Measurements from ENCODE around the gene NCOA1.

NCOA1 gene

DNA sequence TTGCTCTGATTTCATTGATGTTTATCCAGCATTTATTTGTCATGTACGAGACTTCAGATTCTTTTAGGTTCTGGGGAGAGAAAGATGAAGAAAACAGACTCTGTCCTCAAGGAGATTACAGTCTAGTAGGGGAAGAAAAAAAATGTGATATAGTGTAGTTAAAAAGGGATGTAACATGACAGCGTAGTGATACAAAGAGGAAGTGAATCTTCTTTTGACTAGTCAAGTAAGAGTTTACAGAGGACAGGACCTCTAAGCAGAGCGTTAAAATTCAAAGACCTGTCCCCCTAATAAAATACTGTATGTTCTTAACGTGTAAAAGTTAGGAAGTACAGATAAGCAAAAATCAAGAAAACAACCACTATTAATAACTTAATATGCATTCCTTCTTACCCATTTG lies 47.7 kb downstream of the NCOA1 start:
- no peak overlapping the region for H3K4me3 ChIP-seq (replicated peaks; ENCODE audit: low read depth, low read length)
- DNase-seq (ENCODE audit: low read depth): no peak
- TF ChIP-seq, protein P1, sequence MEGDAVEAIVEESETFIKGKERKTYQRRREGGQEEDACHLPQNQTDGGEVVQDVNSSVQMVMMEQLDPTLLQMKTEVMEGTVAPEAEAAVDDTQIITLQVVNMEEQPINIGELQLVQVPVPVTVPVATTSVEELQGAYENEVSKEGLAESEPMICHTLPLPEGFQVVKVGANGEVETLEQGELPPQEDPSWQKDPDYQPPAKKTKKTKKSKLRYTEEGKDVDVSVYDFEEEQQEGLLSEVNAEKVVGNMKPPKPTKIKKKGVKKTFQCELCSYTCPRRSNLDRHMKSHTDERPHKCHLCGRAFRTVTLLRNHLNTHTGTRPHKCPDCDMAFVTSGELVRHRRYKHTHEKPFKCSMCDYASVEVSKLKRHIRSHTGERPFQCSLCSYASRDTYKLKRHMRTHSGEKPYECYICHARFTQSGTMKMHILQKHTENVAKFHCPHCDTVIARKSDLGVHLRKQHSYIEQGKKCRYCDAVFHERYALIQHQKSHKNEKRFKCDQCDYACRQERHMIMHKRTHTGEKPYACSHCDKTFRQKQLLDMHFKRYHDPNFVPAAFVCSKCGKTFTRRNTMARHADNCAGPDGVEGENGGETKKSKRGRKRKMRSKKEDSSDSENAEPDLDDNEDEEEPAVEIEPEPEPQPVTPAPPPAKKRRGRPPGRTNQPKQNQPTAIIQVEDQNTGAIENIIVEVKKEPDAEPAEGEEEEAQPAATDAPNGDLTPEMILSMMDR (IDR thresholded peaks at IDR 0.05; ENCODE audit: low read length, missing control alignments): no peak

DNA sequence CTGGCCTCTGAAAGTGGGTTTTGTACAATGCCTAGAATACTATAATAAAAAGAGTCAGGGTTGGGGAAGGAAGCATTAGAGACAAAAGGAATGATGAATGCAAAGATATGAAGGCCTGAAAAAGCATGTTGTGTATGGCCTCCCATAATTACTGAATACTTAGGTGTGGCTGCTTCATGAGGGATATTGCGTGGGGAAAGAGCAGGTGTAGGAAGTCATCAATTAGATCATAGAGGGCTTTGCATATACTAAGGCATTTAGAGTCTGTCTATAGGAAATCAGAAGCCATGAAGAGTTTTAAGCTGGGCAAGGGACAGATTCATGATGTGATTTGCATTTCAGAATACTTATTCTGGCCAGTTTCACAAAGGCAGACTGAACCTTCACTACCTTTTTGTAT lies 48.2 kb downstream of the NCOA1 start:
- DNase-seq (ENCODE audit: low read depth): no peak
- H3K4me3 ChIP-seq (replicated peaks; ENCODE audit: low read depth, low read length): no peak overlapping the region
- TF ChIP-seq, protein P1 (IDR thresholded peaks at IDR 0.05; ENCODE audit: low read length, missing control alignments): no peak

DNA sequence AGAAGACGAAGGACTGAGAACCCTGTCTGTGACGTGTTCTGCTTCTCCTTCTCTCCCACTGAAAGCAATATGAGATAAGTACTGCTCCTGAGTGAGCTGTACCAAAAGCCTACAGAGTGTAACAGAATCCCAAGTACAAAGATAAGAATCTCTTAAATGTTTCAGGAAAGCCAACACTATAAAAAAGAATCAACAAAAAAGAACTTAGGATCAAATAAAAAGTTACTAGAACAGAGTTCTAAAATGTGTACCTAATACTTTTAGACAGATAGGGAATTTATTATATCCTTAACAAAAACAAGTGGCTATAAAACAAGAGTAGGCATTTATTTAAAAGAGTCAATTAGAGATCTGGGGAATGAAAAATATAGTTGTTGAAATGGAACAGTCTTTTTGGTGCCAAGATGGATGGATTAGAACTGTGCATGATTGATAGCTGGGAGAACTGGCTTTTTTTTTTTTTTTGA lies 49.0 kb downstream of the NCOA1 start:
- no peak for DNase-seq (ENCODE audit: low read depth)
- TF ChIP-seq, protein P1 (IDR thresholded peaks at IDR 0.05; ENCODE audit: low read length, missing control alignments): no peak
- H3K4me3 ChIP-seq (replicated peaks; ENCODE audit: low read depth, low read length): no peak overlapping the region

DNA sequence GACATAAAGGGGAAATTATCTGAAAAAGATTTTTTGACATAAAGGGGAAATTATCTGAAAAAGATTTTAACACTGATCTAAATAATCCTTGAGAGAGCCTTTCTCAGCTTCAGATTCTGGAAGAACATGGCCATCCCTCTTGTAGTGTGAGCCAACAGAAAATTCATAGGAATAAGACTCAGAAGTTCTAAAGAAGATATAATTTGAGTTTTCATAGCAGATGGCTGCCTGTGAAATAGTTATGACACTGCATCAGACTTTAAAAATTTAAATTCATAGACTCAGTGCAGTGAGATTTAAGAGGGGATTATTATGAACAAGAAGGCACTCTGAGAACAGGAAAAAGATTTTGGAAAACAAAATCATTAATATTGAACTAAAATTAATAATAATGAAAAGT lies 50.6 kb downstream of the NCOA1 start:
- no peak overlapping the region for H3K4me3 ChIP-seq (replicated peaks; ENCODE audit: low read depth, low read length)
- TF ChIP-seq, protein P1 (IDR thresholded peaks at IDR 0.05; ENCODE audit: low read length, missing control alignments): no peak
- DNase-seq (ENCODE audit: low read depth): no peak

DNA sequence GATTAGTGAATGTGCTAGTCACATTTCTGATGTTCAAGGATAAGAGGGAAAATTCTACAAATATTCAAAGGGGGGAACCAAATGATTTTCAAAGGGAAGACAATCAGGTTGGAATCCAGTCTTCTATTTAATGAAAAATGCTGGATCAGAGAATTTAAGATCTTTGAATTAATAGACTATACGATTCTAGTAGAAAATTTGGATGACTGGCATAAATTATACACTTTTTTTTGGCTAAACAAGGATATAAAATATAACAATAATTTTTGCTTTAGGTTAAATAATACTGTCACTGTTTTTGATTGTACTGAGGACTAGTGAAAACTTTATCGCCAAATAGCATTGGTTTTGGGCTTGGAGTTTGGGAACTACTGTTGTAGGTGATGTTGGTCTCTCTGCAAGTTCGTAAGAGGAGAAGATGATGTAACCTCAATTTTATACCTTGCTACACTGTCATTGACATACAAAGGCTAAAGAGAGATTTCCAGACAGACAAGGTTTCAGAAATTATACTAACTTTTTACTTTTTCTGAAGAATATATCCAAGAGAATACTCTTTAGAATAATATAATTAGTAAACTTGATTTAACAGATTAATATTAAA lies 51.3 kb downstream of the NCOA1 start:
- DNase-seq (ENCODE audit: low read depth): no peak

DNA sequence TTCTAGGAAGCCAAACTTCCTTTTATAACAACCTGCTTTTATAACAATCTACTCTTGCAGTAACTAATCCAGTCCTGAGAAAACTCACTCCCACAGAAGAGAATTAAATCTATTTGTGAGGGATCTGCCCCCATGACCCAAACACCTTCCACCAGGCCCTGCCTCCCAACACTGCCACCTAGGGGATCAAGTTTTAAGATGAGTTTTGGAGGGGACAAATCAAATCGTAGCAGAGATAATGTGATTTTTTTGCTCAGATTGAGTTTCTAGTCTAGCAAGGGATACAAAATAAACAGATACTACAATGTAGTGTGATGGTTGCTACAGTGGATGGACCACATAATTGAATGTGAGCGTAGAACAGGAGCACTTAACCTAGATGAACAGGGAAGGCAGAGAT lies 52.2 kb downstream of the NCOA1 start:
- TF ChIP-seq, protein P1 (IDR thresholded peaks at IDR 0.05; ENCODE audit: low read length, missing control alignments): peak; percentile 10
- no peak for DNase-seq (ENCODE audit: low read depth)

More for the DNA sequence above, 51.3 kb downstream of the NCOA1 start:
- TF ChIP-seq, protein P1 (IDR thresholded peaks at IDR 0.05; ENCODE audit: low read length, missing control alignments): no peak
- H3K4me3 ChIP-seq (replicated peaks; ENCODE audit: low read depth, low read length): no peak overlapping the region

More for the DNA sequence above, 52.2 kb downstream of the NCOA1 start:
- H3K4me3 ChIP-seq (replicated peaks; ENCODE audit: low read depth, low read length): no peak overlapping the region
